Breast epithelium (tissue), 4 donors: Measurements from ENCODE around the gene TMEM43. TPM values are rescaled to one million over a fixed set of nuclear protein-coding genes. Genes with fewer than 3 reads are reported as not detected.

Source experiments
- DNase-seq, 2 donors: peaks; one replicate each; pipeline ENCODE4 v3.0.0-alpha.2; 2019; ENCODE audit warnings: low spot score in 2 of 2
- H3K27ac ChIP-seq, 2 donors: fragments of 200-600 bp; sonication (generic) in 1 of 2; one replicate each; pipeline ENCODE4 v1.5.1; 2016 to 2019; ENCODE audit warnings: mild to moderate bottlenecking in 1 of 2
- H3K27me3 ChIP-seq, 2 donors: fragments of 200-600 bp; sonication (generic) in 1 of 2; one replicate each; pipeline versions ENCODE4 v1.5.1 to v1.6.0; 2017 to 2019; ENCODE audit warnings: control low read depth in 1 of 2, mild to moderate bottlenecking in 1 of 2
- H3K36me3 ChIP-seq: fragments of 200-600 bp; one replicate; pipeline ENCODE4 v1.5.1; 2019
- H3K4me1 ChIP-seq, 2 donors: fragments of 200-600 bp; sonication (generic); one replicate each; pipeline ENCODE4 v1.5.1; 2016 to 2019; ENCODE audit warnings: control low read depth in 1 of 2
- H3K4me3 ChIP-seq, 3 donors: fragments of 200-600 bp; sonication (generic); 1 replicate in 2 of 3; 2 replicates in 1 of 3; pipeline ENCODE4 v1.5.1; 2016 to 2019; ENCODE audit warnings: mild to moderate bottlenecking in 3 of 3, moderate library complexity in 2 of 3
- H3K9me3 ChIP-seq, 2 donors: fragments of 200-600 bp; sonication (generic) in 1 of 2; one replicate each; pipeline ENCODE4 v1.5.1; 2016 to 2019; ENCODE audit warnings: control low read depth in 1 of 2
- POLR2A ChIP-seq: fragments of 450-650 bp; IDR thresholded peaks from one replicate; pipeline ENCODE4 v1.6.1; 2016; ENCODE audit warnings: antibody characterized with exemption, mild to moderate bottlenecking, moderate library complexity
- POLR2AphosphoS5 ChIP-seq, 3 donors: sonication (generic); formaldehyde crosslinking; IDR thresholded peaks; one replicate each; pipeline ENCODE4 v1.6.1; 2017; ENCODE audit warnings: antibody characterized with exemption in 3 of 3
- intact Hi-C: fragments of 100-400 bp; cut with DNase I; formaldehyde crosslinking; loops from one replicate; pipeline ENCODE4 v1.15.1; 2023; ENCODE audit warnings: low total_unique reads
- total RNA-seq, 3 donors: library from RNA; depleted of rRNA; stranded (reverse); fragments of >200 nt; gene quantifications; one replicate each; pipeline ENCODE4 v1.1.0, GENCODE V29; 2016
- TF ChIP-seq, protein P1 (sequence below), 3 donors: fragments of 450-650 bp; IDR thresholded peaks; one replicate each; pipeline ENCODE4 v1.5.1; 2016 to 2017; ENCODE audit warnings: antibody characterized with exemption in 3 of 3, mild to moderate bottlenecking in 3 of 3, moderate library complexity in 3 of 3

The TMEM43 gene
- total RNA-seq, 3 donors from 2014 or later = 90.5 to 170 (median 93.4) TPM

DNA sequence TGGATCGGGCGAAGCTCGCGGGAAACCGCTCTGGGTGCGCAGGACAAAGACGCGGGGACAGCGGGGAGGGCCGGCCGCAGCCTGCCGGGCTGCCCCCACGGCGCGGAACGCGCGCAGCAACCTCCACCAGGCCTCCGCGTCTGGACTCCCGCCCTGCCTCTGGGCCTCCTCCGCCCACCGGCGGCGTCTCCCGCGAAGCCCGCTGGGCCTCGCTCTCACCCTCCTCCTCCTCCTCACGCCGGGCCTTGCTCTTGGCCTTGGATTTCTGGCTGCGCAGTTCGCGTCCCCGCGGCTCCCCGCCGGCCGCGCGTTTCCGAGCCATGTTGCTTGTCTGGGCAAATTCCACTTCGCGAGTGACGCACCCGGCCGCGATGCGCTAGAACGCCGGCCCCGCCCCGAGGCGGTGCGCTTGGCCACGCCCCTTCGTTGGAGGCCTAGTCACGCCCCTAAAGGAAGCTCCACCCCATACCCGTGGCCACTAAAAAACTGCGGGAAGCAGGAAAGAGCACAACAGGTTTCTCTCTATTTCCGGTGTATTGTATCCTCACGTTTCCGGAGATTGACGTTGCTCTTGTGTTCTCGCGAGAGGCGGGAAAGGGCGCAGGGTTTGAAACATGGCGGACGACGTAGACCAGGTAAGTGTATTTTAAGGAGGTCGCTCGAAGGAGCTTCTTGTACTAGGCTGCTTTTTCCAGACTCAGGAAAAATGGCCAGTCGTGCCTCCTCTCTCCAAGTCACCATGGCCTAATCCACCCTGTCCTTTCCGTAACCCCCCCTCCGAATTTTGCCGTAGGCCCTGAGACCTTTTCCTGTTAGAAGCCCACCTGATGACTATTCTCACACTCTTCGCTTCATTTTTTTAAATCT, 53.6 kb downstream of the TMEM43 start, which contains the start of the genes LSM3 and XPC:
Gene LSM3 (plus strand): TSS at position 571 of the 867 bp plus-strand sequence. CDS start 44 bp downstream, at position 615.
Gene XPC (minus strand): TSS at position 355 of the 867 bp plus-strand sequence. CDS start 33 bp downstream, at position 322.
- H3K36me3 ChIP-seq = peaks cover 7% of the 10 kb centered on the region
- no peaks in the 10 kb centered on the region for H3K4me1 ChIP-seq
- DNase-seq = peak; percentile 96
- H3K27ac ChIP-seq = peak within 1 kb of the TSS; percentile 98 to 99
- intact Hi-C loops = no loop called here
- H3K27me3 ChIP-seq = no peaks in the 10 kb centered on the region
- peak within 1 kb of the TSS; percentile 82 to 95 (median 93) for H3K4me3 ChIP-seq
- no peaks in the 10 kb centered on the region for H3K9me3 ChIP-seq
- TF ChIP-seq, protein P1, sequence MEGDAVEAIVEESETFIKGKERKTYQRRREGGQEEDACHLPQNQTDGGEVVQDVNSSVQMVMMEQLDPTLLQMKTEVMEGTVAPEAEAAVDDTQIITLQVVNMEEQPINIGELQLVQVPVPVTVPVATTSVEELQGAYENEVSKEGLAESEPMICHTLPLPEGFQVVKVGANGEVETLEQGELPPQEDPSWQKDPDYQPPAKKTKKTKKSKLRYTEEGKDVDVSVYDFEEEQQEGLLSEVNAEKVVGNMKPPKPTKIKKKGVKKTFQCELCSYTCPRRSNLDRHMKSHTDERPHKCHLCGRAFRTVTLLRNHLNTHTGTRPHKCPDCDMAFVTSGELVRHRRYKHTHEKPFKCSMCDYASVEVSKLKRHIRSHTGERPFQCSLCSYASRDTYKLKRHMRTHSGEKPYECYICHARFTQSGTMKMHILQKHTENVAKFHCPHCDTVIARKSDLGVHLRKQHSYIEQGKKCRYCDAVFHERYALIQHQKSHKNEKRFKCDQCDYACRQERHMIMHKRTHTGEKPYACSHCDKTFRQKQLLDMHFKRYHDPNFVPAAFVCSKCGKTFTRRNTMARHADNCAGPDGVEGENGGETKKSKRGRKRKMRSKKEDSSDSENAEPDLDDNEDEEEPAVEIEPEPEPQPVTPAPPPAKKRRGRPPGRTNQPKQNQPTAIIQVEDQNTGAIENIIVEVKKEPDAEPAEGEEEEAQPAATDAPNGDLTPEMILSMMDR (IDR thresholded peaks at IDR 0.05) = no peak
- peak; percentile 95 for TF ChIP-seq POLR2A
- TF ChIP-seq POLR2AphosphoS5 (IDR thresholded peaks at IDR 0.05) = peak; percentile 93 to 98 (median 95)

GRCh38 chr3:14179114-14179465, 54.2 kb downstream of the TMEM43 start:
- no peaks in the 10 kb centered on the region for H3K9me3 ChIP-seq
- H3K27me3 ChIP-seq = no peaks in the 10 kb centered on the region
- no peaks in the 10 kb centered on the region for H3K4me1 ChIP-seq
- H3K36me3 ChIP-seq = peaks cover 7% of the 10 kb centered on the region
- no peak for DNase-seq
- TF ChIP-seq POLR2A = no peak
- TF ChIP-seq, protein P1 (IDR thresholded peaks at IDR 0.05) = no peak
- TF ChIP-seq POLR2AphosphoS5 (IDR thresholded peaks at IDR 0.05) = no peak
- intact Hi-C loops = no loop called here
- H3K27ac ChIP-seq = peak overlapping the region; percentile 98 to 99
- H3K4me3 ChIP-seq = peak overlapping the region; percentile 82 to 95 (median 93)

- peaks cover 7% of the 10 kb centered on the region for H3K36me3 ChIP-seq
- no peaks in the 10 kb centered on the region for H3K9me3 ChIP-seq
- H3K27me3 ChIP-seq = no peaks in the 10 kb centered on the region
- TF ChIP-seq, protein P1 (IDR thresholded peaks at IDR 0.05) = no peak
- no peak for TF ChIP-seq POLR2A
- TF ChIP-seq POLR2AphosphoS5 (IDR thresholded peaks at IDR 0.05) = no peak
- no peak for DNase-seq
- intact Hi-C loops = no loop called here
- H3K4me3 ChIP-seq = peak overlapping the region in 1 of 3 donors; percentile 93
- no peaks in the 10 kb centered on the region for H3K4me1 ChIP-seq
- H3K27ac ChIP-seq = no peak overlapping the region
Observed at GRCh38 chr3:14179795-14180194, 54.9 kb downstream of the TMEM43 start.

- TF ChIP-seq POLR2A (no peak), POLR2AphosphoS5 (IDR thresholded peaks at IDR 0.05) (no peak)
- Histone ChIP-seq H3K27ac (no peak overlapping the region), H3K4me1 (no peaks in the 10 kb centered on the region), H3K4me3 (no peak overlapping the region), H3K27me3 (no peaks in the 10 kb centered on the region), H3K9me3 (no peaks in the 10 kb centered on the region), H3K36me3 (peaks cover 7% of the 10 kb centered on the region)
- no peak for DNase-seq
- intact Hi-C loops = no loop called here
Observed at GRCh38 chr3:14181253-14181652, 56.4 kb downstream of the TMEM43 start.

GRCh38 chr3:14183015-14183577, 58.2 kb downstream of the TMEM43 start:
- no peak overlapping the region for H3K4me3 ChIP-seq
- no peaks in the 10 kb centered on the region for H3K4me1 ChIP-seq
- no peaks in the 10 kb centered on the region for H3K9me3 ChIP-seq
- intact Hi-C loops = no loop called here
- TF ChIP-seq POLR2A = no peak
- no peak overlapping the region for H3K27ac ChIP-seq
- no peaks in the 10 kb centered on the region for H3K27me3 ChIP-seq
- no peak for DNase-seq
- peaks cover 9% of the 10 kb centered on the region for H3K36me3 ChIP-seq
